SW 1271 (cell line): ENCODE data around the gene DPP9.
"Not testable (repeated sequence)": the region's sequence is repeated elsewhere in the genome, so short reads cannot be mapped to it uniquely, and the experiment has no call there.

Experiments used
- DNase-seq, 2 experiments: peaks; one replicate each; lab custom pipeline; 2025; lab: John Stamatoyannopoulos, UW

DPP9 gene

GRCh38 chr19:4723595-4724514 lies at the start of gene DPP9:
TSS of gene DPP9 (minus strand) at chr19:4723842. CDS start at chr19:4719906, 3,936 bp downstream.
- peak; percentile 95 to 98 for DNase-seq

GRCh38 chr19:4773047-4773640 lies 49.5 kb upstream of the DPP9 start:
- DNase-seq, result no peak

- DNase-seq, result no peak
These were observed 48.9 kb upstream of the DPP9 start for GRCh38 chr19:4772566-4772965.

GRCh38 chr19:4768934-4769777 lies 45.5 kb upstream of the DPP9 start:
- no peak for DNase-seq

- DNase-seq, result no peak
These were observed 40.7 kb upstream of the DPP9 start for GRCh38 chr19:4764393-4764660.

- DNase-seq, result no peak
These were observed 39.4 kb upstream of the DPP9 start for GRCh38 chr19:4763021-4763420.

- no peak for DNase-seq
These were observed 36.6 kb upstream of the DPP9 start for GRCh38 chr19:4760285-4760650.

- DNase-seq, result peak; percentile 80 to 88
These were observed 36.0 kb upstream of the DPP9 start for GRCh38 chr19:4759388-4760284.

GRCh38 chr19:4758659-4759058 lies 35.0 kb upstream of the DPP9 start:
- no peak for DNase-seq

GRCh38 chr19:4758082-4758481 lies 34.4 kb upstream of the DPP9 start:
- DNase-seq, result no peak

- no peak for DNase-seq
These were observed 31.8 kb upstream of the DPP9 start for GRCh38 chr19:4755459-4755858.

- DNase-seq, result no peak
These were observed 30.6 kb upstream of the DPP9 start for GRCh38 chr19:4754248-4754647.

- no peak for DNase-seq
These were observed 26.4 kb upstream of the DPP9 start for GRCh38 chr19:4749870-4750590.

- DNase-seq, result no peak
These were observed 24.9 kb upstream of the DPP9 start for GRCh38 chr19:4748589-4748988.

- no peak for DNase-seq
These were observed 24.5 kb upstream of the DPP9 start for GRCh38 chr19:4748185-4748584.

- DNase-seq, result no peak
These were observed 22.3 kb upstream of the DPP9 start for GRCh38 chr19:4745986-4746385.

GRCh38 chr19:4745175-4745574 lies 21.5 kb upstream of the DPP9 start:
- DNase-seq, result not testable (repeated sequence)

GRCh38 chr19:4744451-4745174 lies 21.0 kb upstream of the DPP9 start:
- peak in 1 of 2 experiments; percentile 53 for DNase-seq

- DNase-seq, result no peak
These were observed 19.3 kb upstream of the DPP9 start for GRCh38 chr19:4742723-4743646.
